HG02870 (cell line): ENCODE results near the gene SLC17A8.
"Not testable (repeated sequence)": the region's sequence is repeated elsewhere in the genome, so short reads cannot be mapped to it uniquely, and the experiment has no call there.

Experiments
- ATAC-seq: cut with Tn5 transposase; IDR thresholded peaks from one replicate; pipeline ENCODE4 v1.9.1; 2021; ENCODE audit warnings: mild to moderate bottlenecking, moderate library complexity; ENCODE audit not compliant: unreplicated experiment

Gene SLC17A8

DNA sequence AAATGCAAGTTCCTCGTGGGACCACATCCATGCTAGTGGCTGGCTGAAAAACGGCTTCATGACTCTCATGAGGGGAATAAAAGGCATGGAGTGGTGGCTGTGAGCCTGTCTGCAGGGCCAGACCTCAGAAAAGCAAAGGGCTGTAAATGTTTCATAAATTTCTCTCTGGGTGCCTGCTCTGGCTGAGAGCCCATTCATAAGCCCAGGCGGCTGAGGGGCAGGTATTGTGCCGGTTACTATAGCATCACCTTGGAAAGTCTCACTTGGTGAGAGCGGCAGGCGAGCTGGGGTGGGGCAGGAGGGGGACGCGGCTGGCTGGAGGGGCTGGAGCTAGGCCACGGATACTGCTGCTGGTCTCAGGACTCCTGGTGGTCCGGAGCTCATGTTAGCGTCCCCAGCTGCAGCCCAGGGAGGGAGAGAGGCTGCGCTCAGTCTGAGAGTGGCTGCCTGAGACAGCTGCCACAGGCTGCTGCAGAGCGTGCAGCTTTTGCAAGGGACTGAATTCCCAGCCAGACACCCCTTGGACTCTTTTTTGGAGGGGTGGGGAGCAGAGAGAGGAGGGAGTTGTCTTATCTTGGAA lies at the start of gene SLC17A8:
Gene SLC17A8, plus strand, starts transcription at position 431 of the 580 bp plus-strand sequence. CDS start 318 bp downstream, outside the sequence.
- no peak for ATAC-seq

DNA sequence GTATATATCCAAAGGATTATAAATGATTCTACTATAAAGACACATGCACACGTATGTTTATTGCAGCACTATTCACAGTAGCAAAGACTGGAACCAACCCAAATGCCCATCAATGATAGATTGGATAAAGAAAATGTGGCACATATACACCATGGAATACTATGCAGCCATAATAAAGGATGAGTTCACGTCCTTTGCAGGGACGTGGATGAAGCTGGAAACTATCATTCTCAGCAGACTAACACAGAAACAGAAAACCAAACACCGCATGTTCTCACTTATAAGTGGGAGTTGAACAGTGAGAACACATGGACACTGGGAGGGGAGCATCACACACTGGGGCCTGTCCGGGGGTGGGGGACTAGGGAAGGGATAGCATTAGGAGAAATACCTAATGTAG lies 48.7 kb upstream of the SLC17A8 start:
- not testable (repeated sequence) for ATAC-seq

DNA sequence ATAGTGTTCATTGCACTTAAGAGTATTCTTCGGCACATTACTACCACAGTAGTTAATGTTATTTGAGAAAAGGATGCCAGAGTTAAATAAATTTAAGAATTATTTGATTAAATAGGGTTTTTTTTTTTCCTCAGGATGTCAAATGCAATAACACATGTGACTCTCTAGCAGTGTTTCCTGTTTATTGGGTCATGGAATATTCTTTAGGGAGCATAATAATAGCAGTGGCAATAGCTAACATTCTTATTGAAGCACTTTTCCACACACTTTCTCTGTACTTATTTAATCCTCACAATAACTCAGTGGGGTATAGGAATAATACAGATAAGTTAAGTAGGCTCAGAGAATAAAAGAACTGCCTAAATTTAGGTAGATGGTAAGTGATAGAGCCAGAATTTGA lies 45.6 kb upstream of the SLC17A8 start:
- ATAC-seq, result no peak

DNA sequence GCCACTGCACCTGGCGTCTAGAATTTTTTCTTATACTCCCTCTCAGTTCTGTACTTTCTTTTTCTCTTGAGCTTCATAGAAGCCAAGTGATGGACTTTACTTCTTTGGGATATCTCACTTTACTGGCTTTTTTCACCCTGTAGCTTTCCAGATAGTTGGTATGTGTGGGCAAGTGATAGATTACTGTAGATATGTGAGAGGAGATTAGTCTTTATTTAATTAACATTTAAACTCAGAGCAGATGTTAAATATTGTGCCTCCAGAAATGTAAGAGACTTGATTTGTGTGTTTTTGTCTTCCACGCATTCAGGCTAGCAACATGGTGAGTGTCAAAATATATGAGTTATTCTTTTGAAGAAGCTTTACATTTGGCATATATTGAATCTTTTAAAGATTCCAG lies 39.5 kb upstream of the SLC17A8 start:
- ATAC-seq, result no peak

DNA sequence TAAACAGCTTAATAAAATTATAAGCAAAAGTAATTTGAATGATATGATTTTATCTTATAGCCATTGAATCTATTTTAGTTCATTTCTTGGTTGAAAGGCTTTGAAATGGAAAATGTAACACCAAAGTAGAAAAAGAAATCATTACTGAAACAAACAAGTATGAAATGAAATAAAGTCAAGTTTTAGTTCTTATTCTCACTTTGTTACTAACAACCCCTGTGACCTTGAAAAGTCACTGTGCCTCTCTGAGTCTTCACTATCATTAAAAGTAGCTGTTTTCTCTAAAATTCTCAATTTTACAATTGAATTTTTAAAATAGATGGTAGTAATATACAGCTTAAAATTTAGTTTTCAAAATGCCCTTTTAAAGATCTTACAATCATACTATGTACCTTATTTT lies 32.4 kb upstream of the SLC17A8 start:
- no peak for ATAC-seq

DNA sequence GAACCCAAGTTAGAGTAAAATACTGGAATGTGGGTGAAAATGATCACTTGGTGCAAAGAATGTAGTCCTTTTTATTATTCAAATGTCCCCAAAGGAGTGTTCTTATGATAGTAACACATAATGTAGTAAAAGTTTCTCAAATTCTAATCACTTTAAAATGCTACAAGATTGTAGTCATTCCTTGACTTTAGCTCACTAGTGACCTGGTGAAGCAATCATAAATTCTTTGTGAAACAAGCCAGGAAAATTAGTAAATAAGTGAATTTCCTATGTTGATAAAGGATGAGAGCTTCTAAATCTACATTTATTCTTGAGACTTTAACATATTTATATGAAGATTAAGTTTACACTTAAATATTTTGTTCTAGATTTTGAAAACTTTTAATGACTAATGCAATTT lies 30.7 kb upstream of the SLC17A8 start:
- ATAC-seq, result no peak

DNA sequence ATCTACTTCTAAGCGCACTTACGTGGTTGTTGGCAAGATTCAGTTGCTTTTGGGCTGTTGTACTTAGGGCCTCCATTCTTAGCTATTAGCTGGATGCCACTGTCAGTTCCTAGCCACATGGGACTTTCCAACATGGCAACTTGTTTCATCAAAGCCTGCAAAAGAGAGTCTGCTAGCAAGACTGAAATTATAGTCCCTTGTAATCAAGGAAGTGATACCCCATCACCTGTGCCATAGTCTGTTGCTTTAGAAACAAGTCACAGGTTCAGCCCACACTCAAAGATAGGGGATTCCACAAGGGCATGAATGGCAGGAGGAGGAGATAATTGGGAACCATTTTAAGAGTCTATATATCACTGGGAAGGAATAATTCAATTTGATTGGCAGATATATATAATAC lies 27.1 kb upstream of the SLC17A8 start:
- ATAC-seq, result peak; percentile 97

DNA sequence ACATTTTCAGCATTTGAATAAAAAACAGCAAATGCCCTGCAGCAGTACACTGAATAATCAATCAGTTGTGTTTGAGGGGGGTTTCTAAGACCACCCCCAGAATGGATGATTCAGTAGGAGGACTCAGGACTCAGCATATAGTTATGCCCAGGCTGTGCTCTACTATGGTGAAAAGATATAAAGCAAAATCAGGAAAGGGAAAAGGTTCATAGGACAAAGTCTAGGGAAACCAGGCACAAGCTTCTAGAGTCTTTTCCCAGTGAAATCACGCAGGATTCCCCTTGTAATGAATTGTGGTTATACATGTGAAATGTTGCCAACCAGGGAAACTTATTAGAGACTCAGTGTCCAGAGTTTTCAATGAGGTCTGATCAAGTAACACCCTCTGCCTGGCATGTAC lies 25.0 kb upstream of the SLC17A8 start:
- no peak for ATAC-seq

DNA sequence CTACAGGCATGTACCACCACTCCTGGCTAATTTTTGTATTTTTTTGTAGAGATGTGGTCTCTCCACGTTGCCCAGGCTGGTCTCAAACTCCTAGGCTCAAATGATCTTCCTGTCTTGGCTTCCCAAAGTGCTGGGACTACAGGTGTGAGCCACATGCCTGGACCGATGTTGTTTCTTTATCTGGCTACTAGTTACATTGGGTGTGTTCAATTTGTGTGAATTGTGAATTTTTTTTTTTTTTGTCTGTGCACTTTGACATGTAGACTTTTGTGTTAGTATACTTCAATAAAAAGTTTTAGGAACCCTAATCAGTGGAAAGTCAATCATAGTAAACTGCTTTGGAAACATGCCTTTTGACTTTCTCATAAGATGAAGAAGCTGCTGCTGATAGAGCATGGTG lies 24.0 kb upstream of the SLC17A8 start:
- no peak for ATAC-seq

DNA sequence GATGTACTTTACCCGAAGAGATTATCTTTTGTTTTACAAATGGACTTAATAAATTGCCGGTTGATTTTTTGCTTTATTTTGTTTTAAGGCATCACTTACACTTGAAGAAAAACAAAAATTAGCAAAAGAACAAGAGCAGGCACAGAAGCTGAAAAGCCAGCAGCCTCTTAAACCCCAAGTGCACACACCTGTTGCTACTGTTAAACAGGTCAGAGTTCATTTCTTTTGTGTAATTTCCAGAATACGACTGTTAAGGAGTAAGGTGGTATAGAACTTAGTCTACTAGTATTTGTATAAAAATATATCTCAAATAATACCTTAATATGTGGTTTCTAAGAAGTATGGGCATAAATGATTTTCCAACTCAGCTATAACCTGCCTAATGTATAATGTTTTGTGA lies 19.6 kb upstream of the SLC17A8 start:
- ATAC-seq, result no peak

DNA sequence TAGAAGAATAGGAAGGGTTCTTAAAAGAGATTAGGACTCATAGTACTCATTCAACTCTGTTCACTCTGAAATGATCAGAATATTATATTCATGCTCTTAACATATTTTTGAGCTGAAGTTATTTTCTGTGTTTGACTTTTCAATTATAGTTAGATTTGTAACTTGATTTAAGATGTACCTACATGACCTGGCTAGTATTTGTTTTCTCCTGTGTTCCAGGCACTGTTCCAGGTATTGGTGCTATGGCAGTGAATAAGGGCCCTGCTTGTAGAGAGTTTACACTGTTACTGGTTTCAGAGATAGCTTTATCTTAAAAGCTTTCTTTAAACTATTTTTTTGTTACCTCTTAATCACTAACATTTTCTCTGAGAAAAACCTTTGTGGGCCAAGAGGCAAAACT lies 19.1 kb upstream of the SLC17A8 start:
- ATAC-seq, result no peak

DNA sequence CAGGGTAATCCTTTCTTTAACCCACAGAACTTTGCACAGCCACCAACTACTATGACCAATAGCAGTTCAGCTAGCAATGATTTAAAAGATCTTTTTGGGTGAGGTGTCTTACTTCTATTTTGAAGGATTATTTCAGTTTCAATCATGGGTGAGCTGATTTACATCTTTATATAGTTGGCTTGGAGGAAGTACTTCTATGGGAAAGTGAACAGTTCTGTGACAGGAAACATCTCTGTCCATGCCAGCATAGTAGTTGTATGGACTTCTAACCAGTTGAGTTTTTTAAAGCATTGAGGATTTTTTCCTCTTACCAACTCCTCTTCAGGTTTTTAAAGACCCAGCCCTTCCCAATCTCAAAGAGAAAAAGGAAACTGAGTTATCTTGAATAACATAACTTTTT lies 17.8 kb upstream of the SLC17A8 start:
- no peak for ATAC-seq

DNA sequence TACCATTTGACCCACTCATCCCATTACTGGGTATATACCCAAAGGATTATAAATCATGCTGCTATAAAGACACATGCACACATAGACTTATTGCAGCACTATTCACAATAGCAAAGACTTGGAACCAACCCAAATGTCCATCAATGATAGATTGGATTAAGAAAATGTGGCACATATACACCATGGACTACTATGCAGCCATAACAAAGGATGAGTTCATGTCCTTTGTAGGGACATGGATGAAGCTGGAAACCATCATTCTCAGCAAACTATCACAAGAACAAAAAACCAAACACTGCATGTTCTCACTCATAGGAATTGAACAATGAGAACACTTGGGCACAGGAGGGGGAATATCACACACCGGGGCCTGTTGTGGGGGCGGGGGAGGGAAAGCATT lies 14.0 kb upstream of the SLC17A8 start:
- not testable (repeated sequence) for ATAC-seq

DNA sequence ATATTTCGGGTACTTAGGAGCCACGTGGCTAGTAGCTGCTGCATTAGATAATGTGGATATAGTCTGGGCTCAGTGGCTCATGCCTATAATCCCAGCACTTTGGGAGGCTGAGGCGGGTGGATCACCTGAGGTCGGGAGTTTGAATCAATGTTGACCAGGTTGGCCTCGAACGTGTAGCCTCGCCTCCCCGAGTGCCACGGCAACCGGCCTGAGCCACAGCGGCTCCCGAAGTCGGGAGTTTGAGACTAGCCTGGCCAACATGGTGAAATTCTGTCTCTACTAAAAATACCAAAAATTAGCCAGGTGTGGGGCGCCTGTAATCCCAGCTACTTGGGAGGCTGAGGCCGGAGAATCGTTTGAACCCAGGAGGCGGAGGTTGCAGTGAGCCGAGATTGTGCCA lies 12.5 kb upstream of the SLC17A8 start:
- ATAC-seq, result not testable (repeated sequence)

DNA sequence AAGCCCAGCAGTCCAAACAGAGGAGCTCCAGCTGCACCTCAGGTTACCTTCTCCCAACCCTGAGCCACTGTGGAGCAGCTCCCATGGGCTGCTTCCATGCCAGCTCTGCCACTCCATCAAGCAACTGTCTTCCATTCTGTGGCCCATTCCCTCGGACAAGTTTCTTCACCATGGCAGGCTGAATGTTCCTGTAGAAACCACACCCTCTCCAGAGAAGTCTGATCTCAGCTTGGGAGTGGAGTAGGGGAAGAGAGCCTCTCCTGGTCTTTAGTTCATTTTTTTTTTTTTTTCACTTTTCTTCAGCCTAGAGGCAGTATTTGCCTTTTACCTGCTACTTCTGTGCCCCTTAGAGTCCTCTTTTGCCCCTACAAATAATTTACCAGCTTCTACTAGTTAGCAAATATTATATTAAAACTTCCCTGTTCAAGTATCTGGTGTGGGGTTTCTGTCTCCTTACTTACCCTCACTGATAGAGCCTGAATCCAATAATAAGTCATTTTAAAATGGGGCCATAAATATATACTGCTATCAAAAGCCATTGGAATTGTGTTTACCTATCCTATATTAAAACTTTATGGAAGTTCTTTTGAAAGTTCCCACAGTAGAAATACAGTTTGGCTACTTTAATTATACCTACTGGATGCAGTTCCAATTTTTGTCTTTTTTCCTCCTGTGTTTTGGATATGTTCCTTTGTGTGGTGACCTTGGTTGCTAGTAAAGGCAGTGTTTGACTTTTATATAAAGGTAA lies 11.7 kb upstream of the SLC17A8 start:
- no peak for ATAC-seq

DNA sequence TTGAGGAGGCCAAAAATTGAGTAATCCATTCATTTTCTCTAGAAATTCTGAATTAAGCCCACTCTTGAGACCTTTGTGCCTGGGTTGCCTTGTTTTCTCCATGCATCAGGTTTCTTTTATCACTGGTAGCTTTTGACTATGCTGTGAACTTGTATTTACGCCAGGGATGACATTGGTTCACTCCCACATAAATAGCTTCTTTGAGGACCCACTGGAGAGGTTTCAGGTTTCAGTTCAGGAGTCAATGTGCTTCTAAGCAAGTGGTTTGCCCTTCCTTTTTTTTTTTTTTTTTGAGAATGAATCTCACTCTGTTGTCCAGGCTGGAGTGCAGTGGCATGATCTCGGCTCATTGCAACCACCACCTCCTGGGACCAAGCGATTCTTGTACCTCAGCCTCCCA lies 10.2 kb upstream of the SLC17A8 start:
- no peak for ATAC-seq

DNA sequence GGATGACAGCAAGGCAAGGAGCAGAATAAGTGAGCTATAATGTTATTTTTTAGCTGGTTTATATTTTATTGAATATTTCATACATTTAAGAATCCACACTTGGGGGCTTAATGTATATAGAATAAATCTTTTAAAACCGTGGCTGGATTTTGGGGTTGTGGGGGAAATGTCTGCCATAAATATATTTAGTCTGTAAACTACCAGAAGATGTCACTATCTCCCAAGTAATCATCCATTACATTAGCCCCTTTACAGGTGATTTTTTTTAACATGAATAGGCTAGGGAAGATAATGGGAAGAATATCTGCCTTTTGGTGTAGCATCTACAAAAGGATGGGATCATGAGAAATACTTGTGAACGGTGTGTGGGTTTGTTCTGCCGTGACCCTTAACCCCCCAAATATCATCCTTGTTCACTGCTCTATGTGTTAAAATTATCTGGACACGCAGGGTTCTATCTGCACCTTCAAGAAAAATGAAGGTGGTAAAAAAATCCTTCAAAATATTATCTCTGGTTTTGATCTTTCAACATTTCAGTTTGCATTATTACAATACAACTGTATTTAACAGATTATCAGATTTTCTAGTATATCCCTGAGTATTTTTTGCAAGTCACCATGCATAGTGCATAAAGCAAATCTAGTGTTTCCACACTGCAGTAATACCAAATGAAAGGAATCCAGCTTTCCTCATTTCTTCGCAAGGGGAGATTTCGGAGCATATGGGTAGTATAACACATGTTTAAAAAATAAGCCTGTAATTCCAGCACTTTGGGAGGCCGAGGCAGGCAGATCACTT lies 8.0 kb upstream of the SLC17A8 start:
- ATAC-seq, result no peak

DNA sequence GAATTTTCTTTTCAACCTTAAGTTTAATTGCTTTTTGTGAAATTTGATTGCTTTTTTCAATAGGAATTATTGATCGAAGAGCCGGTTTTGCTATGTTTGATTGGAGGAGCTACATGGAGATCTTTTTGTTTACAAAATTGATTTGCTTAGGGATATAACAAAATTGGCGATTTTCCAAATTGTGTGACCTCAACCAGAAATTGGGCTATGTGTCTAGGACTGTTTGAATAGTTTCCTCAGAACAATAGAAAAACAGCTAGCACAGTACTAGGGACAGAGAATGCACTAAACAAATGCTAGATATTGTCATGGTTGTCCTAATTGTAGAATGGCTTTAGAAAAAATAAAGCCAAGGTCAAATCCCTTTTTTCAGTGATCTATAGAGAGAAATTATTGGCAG lies 2.4 kb downstream of the SLC17A8 start:
- no peak for ATAC-seq

DNA sequence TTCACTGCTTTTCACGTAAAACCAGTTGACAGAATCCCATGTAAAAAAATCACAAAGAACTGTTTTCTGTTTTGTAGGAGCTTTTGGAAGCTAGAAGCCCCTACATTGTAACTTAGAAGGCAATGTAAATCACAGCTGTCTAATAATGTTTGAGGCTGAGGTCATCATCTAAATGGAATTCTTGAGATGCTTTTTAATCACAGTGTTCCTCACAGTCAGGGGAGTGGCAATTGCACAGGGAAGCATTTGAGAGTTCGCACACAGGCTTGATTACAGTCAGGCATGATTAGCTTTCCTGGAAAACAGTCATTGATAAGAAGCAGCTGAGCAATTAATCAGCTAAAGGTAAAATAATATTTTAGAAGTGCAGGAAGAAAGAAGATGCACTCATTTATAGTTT lies 2.9 kb downstream of the SLC17A8 start:
- ATAC-seq, result no peak

DNA sequence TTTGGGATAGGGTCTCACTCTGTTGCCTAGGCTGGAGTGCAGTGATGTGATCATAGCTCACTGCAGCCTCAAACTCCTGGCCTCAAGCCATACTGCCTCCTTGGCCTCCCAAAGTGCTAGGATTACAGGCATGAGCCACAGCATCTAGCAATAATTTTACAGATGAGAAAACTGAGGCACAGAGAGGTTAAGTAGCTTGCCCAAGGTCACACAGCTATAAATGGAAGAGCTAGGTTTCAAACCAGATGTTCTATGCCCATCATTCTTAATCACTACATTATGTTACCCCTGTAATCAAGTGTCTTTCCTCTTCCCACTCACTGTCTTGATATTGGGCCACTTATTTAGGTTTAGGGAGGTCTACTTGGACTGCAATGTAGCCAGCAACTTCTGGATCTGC lies 3.6 kb downstream of the SLC17A8 start:
- no peak for ATAC-seq

DNA sequence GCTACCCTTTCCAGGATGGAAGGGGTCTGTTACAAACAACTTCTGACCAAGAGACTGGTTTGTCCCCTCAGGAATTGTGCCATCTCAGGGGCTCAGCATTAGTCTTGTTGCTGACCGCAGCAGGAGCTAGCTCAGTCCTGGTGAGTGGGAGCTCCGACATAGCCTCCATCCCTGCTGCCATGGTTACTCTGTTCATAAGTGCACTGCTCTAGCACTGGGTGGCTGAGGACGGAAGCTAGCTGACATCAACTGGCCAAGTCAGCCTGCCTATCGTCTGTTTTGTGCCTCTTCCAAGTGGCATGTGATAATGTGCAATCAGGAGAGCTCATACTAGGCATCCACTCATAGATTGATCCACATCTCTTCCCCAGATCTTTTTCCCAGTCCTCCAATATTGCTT lies 7.5 kb downstream of the SLC17A8 start:
- no peak for ATAC-seq

DNA sequence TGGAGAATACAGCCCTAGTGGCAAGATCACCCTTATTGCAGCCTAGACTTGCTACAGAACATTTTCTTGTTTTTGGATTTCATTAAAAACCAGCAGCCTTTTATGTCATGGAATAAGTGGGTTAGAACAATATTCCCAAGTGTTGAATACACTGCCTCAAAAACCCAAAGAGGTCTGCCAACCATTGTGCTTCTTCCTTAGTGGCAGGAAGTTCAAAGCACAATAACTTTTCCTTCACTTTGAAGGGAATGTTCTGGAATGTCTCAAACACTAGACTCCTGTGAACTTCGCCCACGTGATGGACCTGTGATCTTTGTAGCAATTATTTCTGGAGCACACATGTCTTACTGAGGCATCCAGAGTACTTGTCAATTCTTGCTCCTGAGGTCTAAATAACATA lies 8.5 kb downstream of the SLC17A8 start:
- ATAC-seq, result no peak
